ENCODE measurements around the gene PLAAT4. TPM values are rescaled to one million over a fixed set of nuclear protein-coding genes. Genes with fewer than 3 reads are reported as not detected.

PLAAT4 gene
- total RNA-seq = 6.9 TPM
- long read RNA-seq, partial matches to known transcripts = 0 of 4 reads
- long read RNA-seq, other reads (novel, unspliced or antisense) = 1 of 4 reads

- intact Hi-C loops (cut with DNase I) = loop anchor here (2.0 kb wide), 1 partner anchor 78 kb away; the partner anchor contains the start of gene PLAAT3
- DNase-seq (ENCODE audit: low spot score) = no peak
Observed at GRCh38 chr11:63536669-63537292, at the start of gene PLAAT4. PLAAT4 (plus strand) TSS chr11:63536808; CDS start chr11:63536869, 61 bp downstream.

- no peak for DNase-seq (ENCODE audit: low spot score)
- intact Hi-C loops (cut with DNase I) = no loop called here
Observed at GRCh38 chr11:63488789-63489188, 47.8 kb upstream of the PLAAT4 start.

GRCh38 chr11:63489879-63490278, 46.7 kb upstream of the PLAAT4 start:
- intact Hi-C loops (cut with DNase I) = loop anchor here (5.0 kb wide), 1 partner anchor 122 kb away; the partner anchor contains the start of gene PLAAT3
- no peak for DNase-seq (ENCODE audit: low spot score)

GRCh38 chr11:63490551-63491239, 45.9 kb upstream of the PLAAT4 start, which contains the start of gene PLAAT5:
PLAAT5 (minus strand) TSS chr11:63491167; CDS start chr11:63491034, 133 bp downstream.
- DNase-seq (ENCODE audit: low spot score) = peak; percentile 75
- intact Hi-C loops (cut with DNase I) = loop anchor here (5.0 kb wide), 1 partner anchor 122 kb away; the partner anchor contains the start of gene PLAAT3

- intact Hi-C loops (cut with DNase I) = loop anchor here (5.0 kb wide), 1 partner anchor 121 kb away; the partner anchor contains the start of gene PLAAT3
- DNase-seq (ENCODE audit: low spot score) = no peak
Observed at GRCh38 chr11:63491240-63491587, 45.4 kb upstream of the PLAAT4 start.

- intact Hi-C loops (cut with DNase I) = loop anchor here (5.0 kb wide), 1 partner anchor 120 kb away; the partner anchor contains the start of gene PLAAT3
- no peak for DNase-seq (ENCODE audit: low spot score)
Observed at GRCh38 chr11:63491636-63492372, 44.8 kb upstream of the PLAAT4 start.

- intact Hi-C loops (cut with DNase I) = loop anchor here (5.0 kb wide), 1 partner anchor 120 kb away; the partner anchor contains the start of gene PLAAT3
- no peak for DNase-seq (ENCODE audit: low spot score)
Observed at GRCh38 chr11:63492441-63492840, 44.2 kb upstream of the PLAAT4 start.

- no peak for DNase-seq (ENCODE audit: low spot score)
- intact Hi-C loops (cut with DNase I) = loop anchor here (5.0 kb wide), 1 partner anchor 119 kb away; the partner anchor contains the start of gene PLAAT3
Observed at GRCh38 chr11:63493127-63493526, 43.5 kb upstream of the PLAAT4 start.

GRCh38 chr11:63494975-63495374, 41.6 kb upstream of the PLAAT4 start:
- no peak for DNase-seq (ENCODE audit: low spot score)
- intact Hi-C loops (cut with DNase I) = loop anchor here (5.0 kb wide), 1 partner anchor 117 kb away; the partner anchor contains the start of gene PLAAT3

- DNase-seq (ENCODE audit: low spot score) = no peak
- intact Hi-C loops (cut with DNase I) = no loop called here
Observed at GRCh38 chr11:63499874-63500273, 36.7 kb upstream of the PLAAT4 start.

GRCh38 chr11:63501236-63501635, 35.4 kb upstream of the PLAAT4 start:
- no peak for DNase-seq (ENCODE audit: low spot score)
- intact Hi-C loops (cut with DNase I) = no loop called here

- no peak for DNase-seq (ENCODE audit: low spot score)
- intact Hi-C loops (cut with DNase I) = no loop called here
Observed at GRCh38 chr11:63502252-63502820, 34.3 kb upstream of the PLAAT4 start.

GRCh38 chr11:63503492-63503891, 33.1 kb upstream of the PLAAT4 start:
- intact Hi-C loops (cut with DNase I) = no loop called here
- DNase-seq (ENCODE audit: low spot score) = peak; percentile 83

- DNase-seq (ENCODE audit: low spot score) = no peak
- intact Hi-C loops (cut with DNase I) = no loop called here
Observed at GRCh38 chr11:63504054-63504453, 32.6 kb upstream of the PLAAT4 start.

GRCh38 chr11:63504933-63505586, 31.5 kb upstream of the PLAAT4 start:
- intact Hi-C loops (cut with DNase I) = no loop called here
- DNase-seq (ENCODE audit: low spot score) = no peak

GRCh38 chr11:63505857-63506528, 30.6 kb upstream of the PLAAT4 start, which contains the start of gene LGALS12:
LGALS12 (plus strand) TSS chr11:63506084; CDS start chr11:63506459, 375 bp downstream.
- DNase-seq (ENCODE audit: low spot score) = no peak
- intact Hi-C loops (cut with DNase I) = no loop called here

- no peak for DNase-seq (ENCODE audit: low spot score)
- intact Hi-C loops (cut with DNase I) = no loop called here
Observed at GRCh38 chr11:63506876-63507275, 29.7 kb upstream of the PLAAT4 start.

GRCh38 chr11:63507511-63507910, 29.1 kb upstream of the PLAAT4 start:
- intact Hi-C loops (cut with DNase I) = no loop called here
- no peak for DNase-seq (ENCODE audit: low spot score)

Measured in cardiac septum (tissue), 1 donor.